ENCODE results near the gene MKNK2.

GRCh38 chr19:2021453-2022140 is 29.4 kb downstream of the MKNK2 start:
- TF ChIP-seq CTCF (IDR thresholded peaks at IDR 0.05) (no peak), EZH2 (IDR thresholded peaks at IDR 0.05; ENCODE audit: borderline replicate concordance, insufficient read depth, low read depth, low read length, poor library complexity, severe bottlenecking) (no peak)

Data from B cell (primary cell).